ENCODE data around the gene ZNF100. TPM values are rescaled to one million over a fixed set of nuclear protein-coding genes. Genes with fewer than 3 reads are reported as not detected.
"Not testable (repeated sequence)": the region's sequence is repeated elsewhere in the genome, so short reads cannot be mapped to it uniquely, and the experiment has no call there.

ZNF100 gene
- total RNA-seq, 5 donors from 2014 or later (not counting 1 experiment from before 2014, with no cell fraction given): 6.3 to 23.5 (median 21.1) TPM

DNA sequence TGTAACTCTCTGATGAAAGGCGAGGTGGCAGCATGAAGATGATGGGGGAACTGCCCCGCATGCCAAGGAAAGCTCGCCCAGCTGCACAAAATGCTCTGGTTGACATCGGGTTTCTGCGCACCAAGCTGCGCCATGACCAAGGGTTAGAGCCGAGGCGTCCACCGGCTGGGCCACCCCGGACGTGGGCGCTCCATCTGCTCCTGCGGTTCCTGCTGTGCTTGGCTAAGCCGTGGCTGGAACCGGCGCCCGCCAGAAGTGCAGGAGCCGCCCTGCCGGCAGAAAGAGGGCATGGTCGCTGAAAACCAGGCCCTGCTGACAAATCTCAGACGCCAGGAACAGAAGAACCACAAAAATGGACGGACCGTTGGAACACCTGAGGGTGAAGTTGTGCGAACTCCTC, 57.9 kb downstream of the ZNF100 start:
- H3K4me3 ChIP-seq (ENCODE audit: control insufficient read depth in 1 of 2, extremely low read depth in 1 of 2, low read length in 1 of 2): no peak overlapping the region
- H3K27me3 ChIP-seq (replicated peaks in 1 of 2; ENCODE audit: control insufficient read depth in 2 of 2, extremely low read depth in 1 of 2, insufficient read depth in 2 of 2, low read length in 1 of 2): no peaks in the 10 kb centered on the region
- ChIA-PET CTCF (no interaction called here), POLR2A (no interaction called here)
- Mint-ChIP-seq H3K36me3 (no peaks in the 10 kb centered on the region), H3K9me3 (peaks cover 3 to 11% (median 9%) of the 10 kb centered on the region in 3 donors), H3K4me1 (no peaks in the 10 kb centered on the region), H3K27ac (no peak overlapping the region), H3K4me3 (no peak overlapping the region), H3K27me3 (peaks cover 0 to 2% of the 10 kb centered on the region in 2 donors)
- no peak for DNase-seq
- no peak overlapping the region for H3K27ac ChIP-seq (ENCODE audit: low read length)
- H3K36me3 ChIP-seq (ENCODE audit: control insufficient read depth in 2 of 2, extremely low read depth in 1 of 2, insufficient read depth in 1 of 2, low read length in 1 of 2): no peaks in the 10 kb centered on the region
- ATAC-seq (replicated peaks in 1 of 4): no peak
- no peaks in the 10 kb centered on the region for H3K4me1 ChIP-seq (ENCODE audit: control insufficient read depth in 1 of 2, extremely low read depth in 1 of 2, insufficient read depth in 2 of 2, low read length in 2 of 2)
- no peaks in the 10 kb centered on the region for H3K9me3 ChIP-seq
- WGBS (ENCODE audit: insufficient coverage): 96% methylated on average over 24 of the region's 24 CpGs

DNA sequence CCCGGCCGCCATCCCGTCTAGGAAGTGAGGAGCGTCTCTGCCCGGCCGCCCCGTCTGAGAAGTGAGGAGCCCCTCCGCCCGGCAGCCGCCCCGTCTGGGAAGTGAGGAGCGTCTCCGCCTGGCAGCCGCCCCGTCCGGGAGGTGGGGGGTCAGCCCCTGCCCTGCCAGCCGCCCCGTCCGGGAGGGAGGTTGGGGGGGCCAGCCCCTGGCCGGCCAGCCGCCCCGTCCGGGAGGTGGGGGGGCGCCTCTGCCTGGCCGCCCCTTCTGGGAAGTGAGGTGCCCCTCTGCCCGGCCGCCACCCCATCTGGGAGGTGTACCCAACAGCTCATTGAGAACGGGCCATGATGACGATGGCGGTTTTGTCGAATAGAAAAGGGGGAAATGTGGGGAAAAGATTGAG, 59.5 kb downstream of the ZNF100 start:
- ATAC-seq (replicated peaks in 1 of 4); H3K27ac ChIP-seq (ENCODE audit: low read length); H3K27ac Mint-ChIP-seq; H3K9me3 Mint-ChIP-seq; DNase-seq; H3K9me3 ChIP-seq; H3K27me3 ChIP-seq (replicated peaks in 1 of 2; ENCODE audit: control insufficient read depth in 2 of 2, extremely low read depth in 1 of 2, insufficient read depth in 2 of 2, low read length in 1 of 2); H3K4me3 ChIP-seq (ENCODE audit: control insufficient read depth in 1 of 2, extremely low read depth in 1 of 2, low read length in 1 of 2); H3K4me1 Mint-ChIP-seq; H3K4me3 Mint-ChIP-seq; H3K36me3 Mint-ChIP-seq; H3K4me1 ChIP-seq (ENCODE audit: control insufficient read depth in 1 of 2, extremely low read depth in 1 of 2, insufficient read depth in 2 of 2, low read length in 2 of 2); POLR2A ChIA-PET; H3K36me3 ChIP-seq (ENCODE audit: control insufficient read depth in 2 of 2, extremely low read depth in 1 of 2, insufficient read depth in 1 of 2, low read length in 1 of 2); CTCF ChIA-PET; H3K27me3 Mint-ChIP-seq: not testable (repeated sequence)
- WGBS (ENCODE audit: insufficient coverage): 60% methylated on average over 1 of the region's 31 CpGs

DNA sequence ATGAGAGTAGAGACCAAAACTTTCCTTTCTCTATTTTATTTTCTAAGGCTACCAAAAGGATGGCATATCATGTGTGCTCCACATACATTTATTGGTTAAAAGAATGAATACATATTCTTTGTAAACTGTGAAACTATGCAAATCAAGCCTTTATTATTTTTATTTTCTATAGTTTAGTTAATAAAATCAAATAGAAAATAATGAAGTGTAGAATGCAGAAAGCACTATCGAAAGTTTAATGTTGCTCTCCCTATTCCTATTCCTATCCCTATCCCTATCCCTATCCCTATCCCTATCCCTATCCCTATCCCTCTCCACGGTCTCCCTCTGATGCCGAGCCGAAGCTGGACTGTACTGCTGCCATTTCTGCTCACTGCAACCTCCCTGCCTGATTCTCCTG, 60.3 kb downstream of the ZNF100 start:
- Mint-ChIP-seq H3K4me1 (no peaks in the 10 kb centered on the region), H3K27me3 (peaks cover 0 to 2% of the 10 kb centered on the region in 2 donors), H3K27ac (no peak overlapping the region), H3K9me3 (peaks cover 0 to 3% (median 0%) of the 10 kb centered on the region in 3 donors), H3K36me3 (no peaks in the 10 kb centered on the region), H3K4me3 (no peak overlapping the region)
- CTCF ChIA-PET: no interaction called here
- H3K4me3 ChIP-seq (ENCODE audit: control insufficient read depth in 1 of 2, extremely low read depth in 1 of 2, low read length in 1 of 2): no peak overlapping the region
- no peak overlapping the region for H3K27ac ChIP-seq (ENCODE audit: low read length)
- peaks cover 0 to 3% of the 10 kb centered on the region in 2 experiments for H3K27me3 ChIP-seq (replicated peaks in 1 of 2; ENCODE audit: control insufficient read depth in 2 of 2, extremely low read depth in 1 of 2, insufficient read depth in 2 of 2, low read length in 1 of 2)
- no peaks in the 10 kb centered on the region for H3K9me3 ChIP-seq
- H3K4me1 ChIP-seq (ENCODE audit: control insufficient read depth in 1 of 2, extremely low read depth in 1 of 2, insufficient read depth in 2 of 2, low read length in 2 of 2): no peaks in the 10 kb centered on the region
- no peaks in the 10 kb centered on the region for H3K36me3 ChIP-seq (ENCODE audit: control insufficient read depth in 2 of 2, extremely low read depth in 1 of 2, insufficient read depth in 1 of 2, low read length in 1 of 2)
- no CpG with 5 or more reads among the region's 4 CpGs for WGBS (ENCODE audit: insufficient coverage)
- DNase-seq (no peak), ATAC-seq (replicated peaks in 1 of 4) (no peak)
- POLR2A ChIA-PET: no interaction called here

DNA sequence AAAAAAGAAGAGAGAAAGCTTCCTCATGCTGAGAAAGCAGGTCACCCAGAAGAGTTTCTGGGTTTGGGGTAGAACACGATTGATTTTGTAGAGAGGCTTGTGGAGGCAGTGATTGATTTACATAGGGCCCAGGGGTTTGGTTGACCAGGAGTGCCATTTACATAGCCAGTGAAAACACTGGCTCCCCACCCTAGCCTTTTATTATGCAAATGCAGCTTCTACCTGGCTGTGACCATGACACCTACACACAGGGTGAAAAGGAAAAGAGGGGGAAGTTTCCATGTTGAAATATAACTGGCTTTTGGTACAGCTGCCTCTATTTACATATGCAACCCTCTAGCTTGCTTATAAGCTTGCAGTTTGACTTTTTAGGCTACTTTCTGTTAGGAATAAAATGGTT, 62.0 kb downstream of the ZNF100 start:
- POLR2A ChIA-PET: interaction anchor here in 1 of 2 donors (0.7 kb wide), 1 partner anchor 517 kb away, joined by 6 read pairs; no protein-coding TSS in a partner anchor
- WGBS (ENCODE audit: insufficient coverage): 40% methylated on average over 1 of the region's 1 CpG
- Histone ChIP-seq H3K4me1 (ENCODE audit: control insufficient read depth in 1 of 2, extremely low read depth in 1 of 2, insufficient read depth in 2 of 2, low read length in 2 of 2) (no peaks in the 10 kb centered on the region), H3K27ac (ENCODE audit: low read length) (no peak overlapping the region), H3K36me3 (ENCODE audit: control insufficient read depth in 2 of 2, extremely low read depth in 1 of 2, insufficient read depth in 1 of 2, low read length in 1 of 2) (no peaks in the 10 kb centered on the region), H3K4me3 (ENCODE audit: control insufficient read depth in 1 of 2, extremely low read depth in 1 of 2, low read length in 1 of 2) (no peak overlapping the region), H3K9me3 (no peaks in the 10 kb centered on the region), H3K27me3 (replicated peaks in 1 of 2; ENCODE audit: control insufficient read depth in 2 of 2, extremely low read depth in 1 of 2, insufficient read depth in 2 of 2, low read length in 1 of 2) (peaks cover 0 to 3% of the 10 kb centered on the region in 2 experiments)
- no peak for DNase-seq
- Mint-ChIP-seq H3K4me3 (no peak overlapping the region), H3K27me3 (peaks cover 0 to 2% of the 10 kb centered on the region in 2 donors), H3K9me3 (peaks cover 0 to 3% (median 0%) of the 10 kb centered on the region in 3 donors), H3K27ac (no peak overlapping the region), H3K36me3 (no peaks in the 10 kb centered on the region), H3K4me1 (no peaks in the 10 kb centered on the region)
- no peak for ATAC-seq (replicated peaks in 1 of 4)
- CTCF ChIA-PET: interaction anchor here in 1 of 2 donors (0.7 kb wide), 1 partner anchor 47 kb away, joined by 4 read pairs; no protein-coding TSS in a partner anchor

DNA sequence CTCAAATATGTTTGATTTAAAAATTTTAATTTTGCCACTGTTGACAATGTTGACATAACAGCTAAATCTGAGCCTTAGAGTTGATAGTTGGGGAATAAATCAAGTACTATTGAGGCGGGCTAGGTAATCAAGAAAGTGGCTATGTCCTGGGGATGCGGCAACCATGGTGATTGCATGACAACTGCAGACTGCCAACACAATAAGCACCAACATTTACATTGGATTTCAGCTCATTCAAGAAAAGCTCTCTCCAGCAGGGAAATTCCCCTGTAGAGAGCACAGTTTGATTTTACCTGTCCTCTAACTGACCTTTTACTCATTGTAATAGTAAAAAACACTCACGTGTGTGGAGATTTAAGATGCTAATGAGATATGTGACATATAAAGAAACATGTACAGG, 63.1 kb downstream of the ZNF100 start:
- no peaks in the 10 kb centered on the region for H3K36me3 Mint-ChIP-seq
- no peak overlapping the region for H3K4me3 ChIP-seq (ENCODE audit: control insufficient read depth in 1 of 2, extremely low read depth in 1 of 2, low read length in 1 of 2)
- no peak overlapping the region for H3K27ac Mint-ChIP-seq
- no peaks in the 10 kb centered on the region for H3K4me1 Mint-ChIP-seq
- H3K27me3 Mint-ChIP-seq: peaks cover 0 to 2% of the 10 kb centered on the region in 2 donors
- WGBS (ENCODE audit: insufficient coverage): 100% methylated on average over 1 of the region's 3 CpGs
- ChIA-PET POLR2A (no interaction called here), CTCF (no interaction called here)
- DNase-seq (no peak), ATAC-seq (replicated peaks in 1 of 4) (no peak)
- no peaks in the 10 kb centered on the region for H3K9me3 ChIP-seq
- no peaks in the 10 kb centered on the region for H3K36me3 ChIP-seq (ENCODE audit: control insufficient read depth in 2 of 2, extremely low read depth in 1 of 2, insufficient read depth in 1 of 2, low read length in 1 of 2)
- H3K27ac ChIP-seq (ENCODE audit: low read length): no peak overlapping the region
- H3K27me3 ChIP-seq (replicated peaks in 1 of 2; ENCODE audit: control insufficient read depth in 2 of 2, extremely low read depth in 1 of 2, insufficient read depth in 2 of 2, low read length in 1 of 2): peaks cover 0 to 3% of the 10 kb centered on the region in 2 experiments
- H3K4me3 Mint-ChIP-seq: no peak overlapping the region
- peaks cover 0 to 3% (median 0%) of the 10 kb centered on the region in 3 donors for H3K9me3 Mint-ChIP-seq
- H3K4me1 ChIP-seq (ENCODE audit: control insufficient read depth in 1 of 2, extremely low read depth in 1 of 2, insufficient read depth in 2 of 2, low read length in 2 of 2): no peaks in the 10 kb centered on the region

DNA sequence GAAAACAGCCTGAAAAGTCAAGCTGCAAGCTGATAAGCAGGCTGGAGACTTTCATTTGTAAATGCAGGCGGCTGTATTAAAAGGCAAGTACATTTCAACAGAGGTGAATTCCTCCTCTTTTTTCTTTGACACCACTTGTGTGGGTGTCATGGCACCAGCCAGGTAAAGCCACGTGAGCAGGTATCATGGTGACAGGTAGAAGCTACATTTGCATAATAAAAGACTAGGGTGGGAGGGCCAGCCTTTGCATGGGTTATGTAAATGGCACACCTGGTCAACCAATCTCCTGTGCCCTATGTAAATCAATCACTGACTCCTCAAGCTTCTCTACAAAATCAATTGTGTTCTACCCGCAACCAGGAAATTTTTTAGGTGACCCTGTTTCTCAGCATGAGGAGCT, 68.2 kb downstream of the ZNF100 start:
- peaks cover 0 to 3% of the 10 kb centered on the region in 2 experiments for H3K27me3 ChIP-seq (replicated peaks in 1 of 2; ENCODE audit: control insufficient read depth in 2 of 2, extremely low read depth in 1 of 2, insufficient read depth in 2 of 2, low read length in 1 of 2)
- ChIA-PET CTCF (interaction anchor here in 1 of 2 donors (0.6 kb wide), 1 partner anchor 199 kb away, joined by 4 read pairs; no protein-coding TSS in a partner anchor), POLR2A (interaction anchor here in 1 of 2 donors (0.6 kb wide), 1 partner anchor 14 kb away, joined by 5 read pairs; no protein-coding TSS in a partner anchor)
- no peaks in the 10 kb centered on the region for H3K9me3 ChIP-seq
- Mint-ChIP-seq H3K27ac (no peak overlapping the region), H3K36me3 (no peaks in the 10 kb centered on the region), H3K27me3 (no peaks in the 10 kb centered on the region), H3K4me3 (no peak overlapping the region), H3K9me3 (no peaks in the 10 kb centered on the region), H3K4me1 (no peaks in the 10 kb centered on the region)
- ATAC-seq (replicated peaks in 1 of 4) (no peak), DNase-seq (no peak)
- no CpG with 5 or more reads among the region's 3 CpGs for WGBS (ENCODE audit: insufficient coverage)
- H3K27ac ChIP-seq (ENCODE audit: low read length): no peak overlapping the region
- no peaks in the 10 kb centered on the region for H3K4me1 ChIP-seq (ENCODE audit: control insufficient read depth in 1 of 2, extremely low read depth in 1 of 2, insufficient read depth in 2 of 2, low read length in 2 of 2)
- no peak overlapping the region for H3K4me3 ChIP-seq (ENCODE audit: control insufficient read depth in 1 of 2, extremely low read depth in 1 of 2, low read length in 1 of 2)
- H3K36me3 ChIP-seq (ENCODE audit: control insufficient read depth in 2 of 2, extremely low read depth in 1 of 2, insufficient read depth in 1 of 2, low read length in 1 of 2): no peaks in the 10 kb centered on the region
